Hepatocyte (in vitro differentiated cells): ENCODE data around the gene HID1. TPM values are rescaled to one million over a fixed set of nuclear protein-coding genes. Genes with fewer than 3 reads are reported as not detected.

Experiments used
- DNase-seq: peaks from one replicate; pipeline ENCODE4 v3.0.0-alpha.2; 2016; ENCODE audit warnings: low spot score
- H2AFZ ChIP-seq: fragments of 200-600 bp; sonication (generic); 2 replicates; pipeline ENCODE4 v1.6.0; 2016; ENCODE audit warnings: antibody characterized with exemption, mild to moderate bottlenecking
- H3K27ac ChIP-seq: fragments of 200-600 bp; sonication (generic); 2 replicates; pipeline ENCODE4 v1.5.1; 2016; ENCODE audit warnings: mild to moderate bottlenecking
- H3K27me3 ChIP-seq: fragments of 200-600 bp; sonication (generic); 2 replicates; pipeline ENCODE4 v1.6.1; 2016
- H3K36me3 ChIP-seq: fragments of 200-600 bp; sonication (generic); replicated peaks from 2 replicates; pipeline ENCODE4 v1.5.1; 2016; ENCODE audit warnings: low read depth; ENCODE audit not compliant: insufficient read depth
- H3K4me1 ChIP-seq: fragments of 200-600 bp; sonication (generic); 2 replicates; pipeline ENCODE4 v1.5.1; 2016; ENCODE audit warnings: mild to moderate bottlenecking, moderate library complexity; ENCODE audit not compliant: insufficient read depth
- H3K4me2 ChIP-seq: fragments of 200-600 bp; sonication (generic); 2 replicates; pipeline ENCODE4 v1.6.0; 2016
- H3K4me3 ChIP-seq: fragments of 200-600 bp; sonication (generic); 2 replicates; pipeline ENCODE4 v1.5.1; 2016; ENCODE audit warnings: mild to moderate bottlenecking
- H3K79me2 ChIP-seq: fragments of 200-600 bp; sonication (generic); 2 replicates; pipeline ENCODE4 v1.6.0; 2017; ENCODE audit warnings: mild to moderate bottlenecking
- H3K9me2 ChIP-seq: fragments of 200-600 bp; sonication (generic); replicated peaks from 2 replicates; pipeline ENCODE4 v1.6.0; 2017; ENCODE audit warnings: mild to moderate bottlenecking; ENCODE audit not compliant: insufficient read depth
- H3K9me3 ChIP-seq: fragments of 200-600 bp; sonication (generic); 2 replicates; pipeline ENCODE4 v1.5.1; 2016; ENCODE audit warnings: low read depth, mild to moderate bottlenecking
- H4K20me1 ChIP-seq: fragments of 200-600 bp; sonication (generic); 2 replicates; pipeline ENCODE4 v1.6.0; 2016; ENCODE audit warnings: mild to moderate bottlenecking; ENCODE audit not compliant: insufficient read depth, poor library complexity, severe bottlenecking
- EZH2 ChIP-seq: fragments of 200-600 bp; sonication (generic); IDR thresholded peaks from 2 replicates; pipeline ENCODE4 v1.6.1; 2016; ENCODE audit warnings: antibody characterized with exemption, mild to moderate bottlenecking, borderline replicate concordance
- EZH2phosphoT487 ChIP-seq: fragments of 200-600 bp; sonication (generic); IDR thresholded peaks from one replicate; pipeline ENCODE4 v1.6.1; 2018; ENCODE audit warnings: antibody characterized with exemption, mild to moderate bottlenecking, low read depth, moderate library complexity; ENCODE audit not compliant: unreplicated experiment, severe bottlenecking
- WGBS: methylation state at CpG from one replicate; pipeline ENCODE4 v1.1.6; 2016; ENCODE audit warnings: low lambda C conversion rate; ENCODE audit errors: missing lambda C conversion rate; 5-methylcytosine and 5-hydroxymethylcytosine counted together
- polyA plus RNA-seq: library from polyadenylated mRNA; unstranded; fragments of >200 nt; fragmentation: Nextera tagmentation; extraction: Ambion mirVana; gene quantifications from 2 replicates; pipeline ENCODE4 v1.2.1, GENCODE V29; 2016
- total RNA-seq: library from RNA; depleted of rRNA; stranded (reverse); fragments of >200 nt; gene quantifications from 2 replicates; pipeline ENCODE4 v1.2.3, GENCODE V29; 2014
- TF ChIP-seq, protein P1 (sequence below): fragments of 200-600 bp; sonication (generic); IDR thresholded peaks from 2 replicates; pipeline ENCODE4 v1.5.1; 2016; ENCODE audit warnings: antibody characterized with exemption, mild to moderate bottlenecking; ENCODE audit not compliant: poor library complexity

Gene HID1
- total and polyA plus RNA-seq, 2 experiments from 2014 or later = 15.3 to 43.4 TPM

GRCh38 chr17:74968361-74968780, 4.2 kb downstream of the HID1 start:
- Histone ChIP-seq H2AFZ (no peak overlapping the region), H3K9me3 (no peaks in the 10 kb centered on the region), H3K36me3 (no peaks in the 10 kb centered on the region), H3K27ac (no peak overlapping the region), H3K4me1 (peaks cover 25% of the 10 kb centered on the region), H3K4me2 (peak overlapping the region; percentile 25), H3K4me3 (no peak overlapping the region), H3K79me2 (peaks cover 21% of the 10 kb centered on the region), H3K27me3 (peaks cover 5% of the 10 kb centered on the region), H3K9me2 (no peaks in the 10 kb centered on the region), H4K20me1 (no peaks in the 10 kb centered on the region)
- DNase-seq = no peak
- no peak for TF ChIP-seq EZH2
- no peak for TF ChIP-seq EZH2phosphoT487
- TF ChIP-seq, protein P1, sequence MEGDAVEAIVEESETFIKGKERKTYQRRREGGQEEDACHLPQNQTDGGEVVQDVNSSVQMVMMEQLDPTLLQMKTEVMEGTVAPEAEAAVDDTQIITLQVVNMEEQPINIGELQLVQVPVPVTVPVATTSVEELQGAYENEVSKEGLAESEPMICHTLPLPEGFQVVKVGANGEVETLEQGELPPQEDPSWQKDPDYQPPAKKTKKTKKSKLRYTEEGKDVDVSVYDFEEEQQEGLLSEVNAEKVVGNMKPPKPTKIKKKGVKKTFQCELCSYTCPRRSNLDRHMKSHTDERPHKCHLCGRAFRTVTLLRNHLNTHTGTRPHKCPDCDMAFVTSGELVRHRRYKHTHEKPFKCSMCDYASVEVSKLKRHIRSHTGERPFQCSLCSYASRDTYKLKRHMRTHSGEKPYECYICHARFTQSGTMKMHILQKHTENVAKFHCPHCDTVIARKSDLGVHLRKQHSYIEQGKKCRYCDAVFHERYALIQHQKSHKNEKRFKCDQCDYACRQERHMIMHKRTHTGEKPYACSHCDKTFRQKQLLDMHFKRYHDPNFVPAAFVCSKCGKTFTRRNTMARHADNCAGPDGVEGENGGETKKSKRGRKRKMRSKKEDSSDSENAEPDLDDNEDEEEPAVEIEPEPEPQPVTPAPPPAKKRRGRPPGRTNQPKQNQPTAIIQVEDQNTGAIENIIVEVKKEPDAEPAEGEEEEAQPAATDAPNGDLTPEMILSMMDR = no peak
- 67% methylated on average over 5 of the region's 5 CpGs for WGBS

- H3K4me1 ChIP-seq = peaks cover 8% of the 10 kb centered on the region
- peaks cover 7% of the 10 kb centered on the region for H3K79me2 ChIP-seq
- H3K4me2 ChIP-seq = no peak overlapping the region
- no peaks in the 10 kb centered on the region for H4K20me1 ChIP-seq
- H3K4me3 ChIP-seq = no peak overlapping the region
- H3K27me3 ChIP-seq = no peaks in the 10 kb centered on the region
- no peak overlapping the region for H2AFZ ChIP-seq
- no peaks in the 10 kb centered on the region for H3K36me3 ChIP-seq
- H3K9me3 ChIP-seq = no peaks in the 10 kb centered on the region
- 92% methylated on average over 14 of the region's 14 CpGs for WGBS
- DNase-seq = no peak
- H3K27ac ChIP-seq = no peak overlapping the region
- TF ChIP-seq EZH2 (no peak), EZH2phosphoT487 (no peak)
- TF ChIP-seq, protein P1 = no peak
- H3K9me2 ChIP-seq = no peaks in the 10 kb centered on the region
Observed at GRCh38 chr17:74964988-74965622, 7.5 kb downstream of the HID1 start.

GRCh38 chr17:74964246-74964761, 8.3 kb downstream of the HID1 start:
- peaks cover 8% of the 10 kb centered on the region for H3K4me1 ChIP-seq
- H2AFZ ChIP-seq = no peak overlapping the region
- H3K4me3 ChIP-seq = no peak overlapping the region
- peaks cover 3% of the 10 kb centered on the region for H3K79me2 ChIP-seq
- TF ChIP-seq EZH2phosphoT487 (no peak), EZH2 (no peak)
- TF ChIP-seq, protein P1 = no peak
- H3K9me3 ChIP-seq = no peaks in the 10 kb centered on the region
- no peak overlapping the region for H3K27ac ChIP-seq
- 94% methylated on average over 12 of the region's 12 CpGs for whole genome bisulfite sequencing
- H3K27me3 ChIP-seq = no peaks in the 10 kb centered on the region
- H3K36me3 ChIP-seq = no peaks in the 10 kb centered on the region
- DNase-seq = no peak
- no peaks in the 10 kb centered on the region for H4K20me1 ChIP-seq
- no peak overlapping the region for H3K4me2 ChIP-seq
- no peaks in the 10 kb centered on the region for H3K9me2 ChIP-seq
